GM18511 (cell line): ENCODE results near the gene SRGAP2B.
"Not testable (repeated sequence)": the region's sequence is repeated elsewhere in the genome, so short reads cannot be mapped to it uniquely, and the experiment has no call there.

Experiments
- ATAC-seq: cut with Tn5 transposase; IDR thresholded peaks from one replicate; pipeline ENCODE4 v1.9.1; 2021; ENCODE audit warnings: mild to moderate bottlenecking, moderate library complexity; ENCODE audit not compliant: unreplicated experiment

SRGAP2B gene

DNA sequence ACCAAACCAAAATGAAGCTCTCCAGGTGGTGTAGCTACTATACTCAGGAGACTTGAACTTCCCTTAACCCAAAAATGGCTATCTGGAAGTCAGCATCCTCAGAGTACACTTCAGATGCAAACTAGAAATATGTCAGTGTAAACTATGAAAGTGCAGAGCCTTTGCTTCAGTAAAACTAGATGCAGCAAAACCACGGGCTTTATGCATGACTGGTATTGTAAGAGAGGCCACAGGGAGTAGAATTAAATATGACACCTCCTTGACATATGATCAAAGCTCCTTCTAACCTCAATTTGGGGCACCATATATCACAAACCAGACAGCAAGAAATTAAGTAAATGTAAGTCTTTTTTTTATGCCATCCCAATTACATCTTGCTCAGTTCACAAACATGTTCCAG, 47.6 kb downstream of the SRGAP2B start:
- peak; percentile 87 for ATAC-seq

GRCh38 chr1:145045571-145046273, 49.4 kb downstream of the SRGAP2B start:
- not testable (repeated sequence) for ATAC-seq

DNA sequence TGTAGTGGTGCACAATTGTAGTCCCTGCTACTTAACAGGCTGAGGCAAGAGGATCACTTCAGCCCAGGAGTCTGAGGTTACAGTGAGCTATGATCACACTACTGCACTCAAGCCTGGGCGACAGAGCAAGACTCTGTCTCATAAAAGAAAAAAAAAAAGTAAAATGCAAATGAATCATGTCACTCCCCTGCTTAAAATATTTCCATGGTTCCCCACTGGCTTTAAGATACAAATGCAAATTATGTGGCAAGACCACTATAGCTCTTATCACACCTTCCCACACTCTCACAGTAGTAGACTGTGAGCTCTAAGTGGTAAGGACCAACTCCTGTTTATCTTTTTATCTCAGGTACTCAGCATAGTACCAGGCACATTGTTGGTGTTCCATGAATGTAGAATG, 53.6 kb downstream of the SRGAP2B start:
- ATAC-seq: peak; percentile 96

- not testable (repeated sequence) for ATAC-seq
Measured at GRCh38 chr1:145036019-145036418, 59.1 kb downstream of the SRGAP2B start.

DNA sequence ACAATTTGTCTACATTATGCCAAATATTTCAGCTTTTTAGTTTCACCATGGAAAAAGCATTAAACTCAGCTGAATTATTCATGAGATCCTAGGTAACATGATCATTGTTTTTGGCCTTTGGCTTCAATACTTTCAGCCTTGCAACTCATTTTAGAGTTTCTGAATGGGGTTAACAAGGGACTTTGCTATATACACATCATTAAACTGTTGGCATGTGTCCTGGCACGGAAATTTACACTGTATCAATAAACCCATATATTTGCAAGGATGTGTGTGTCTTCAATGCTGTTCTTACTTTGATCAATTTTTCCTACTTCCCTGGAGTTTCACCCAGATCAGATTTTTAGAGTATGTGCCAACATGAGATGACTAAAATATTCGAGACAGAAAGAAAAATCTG, 61.6 kb downstream of the SRGAP2B start:
- not testable (repeated sequence) for ATAC-seq

GRCh38 chr1:145027251-145027650, 67.9 kb downstream of the SRGAP2B start:
- ATAC-seq: not testable (repeated sequence)

DNA sequence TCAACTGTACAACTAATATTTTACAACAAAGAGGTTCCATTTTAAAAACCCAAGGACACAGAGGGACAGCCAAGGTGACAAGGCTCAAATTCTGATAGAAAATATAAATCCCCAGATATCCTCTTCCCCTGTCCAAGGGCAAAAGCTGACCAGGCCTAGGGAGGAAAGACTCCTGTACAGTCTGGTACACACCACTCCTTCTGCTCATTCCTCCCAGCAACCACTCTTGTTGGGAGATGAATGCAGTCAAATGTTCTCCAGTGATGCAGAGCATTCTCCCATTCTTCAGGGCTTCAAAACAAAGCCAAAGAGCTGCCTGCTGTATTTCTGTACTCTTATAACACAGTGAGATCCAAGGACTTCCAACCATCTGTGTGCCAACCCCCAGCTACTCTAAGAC, 69.8 kb downstream of the SRGAP2B start:
- ATAC-seq: not testable (repeated sequence)

DNA sequence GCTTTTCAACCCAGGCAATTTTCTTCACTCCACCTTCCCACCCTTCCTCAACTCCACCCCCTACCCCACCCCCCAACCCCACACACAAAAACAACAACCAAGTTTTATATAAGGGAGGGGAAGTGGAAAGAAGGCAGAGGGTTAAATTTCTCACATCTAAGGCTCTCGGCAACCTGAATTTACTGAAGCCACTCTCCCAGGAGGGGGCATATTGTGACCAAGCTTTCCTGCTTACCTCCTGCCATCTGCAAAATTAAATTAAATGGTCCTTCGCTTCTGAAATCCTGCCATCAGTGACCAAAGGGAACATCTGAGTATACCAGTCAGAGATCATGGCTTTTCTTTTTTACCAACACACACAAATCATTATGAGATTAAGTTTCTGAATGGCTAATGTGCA, 72.9 kb downstream of the SRGAP2B start:
- ATAC-seq: not testable (repeated sequence)

DNA sequence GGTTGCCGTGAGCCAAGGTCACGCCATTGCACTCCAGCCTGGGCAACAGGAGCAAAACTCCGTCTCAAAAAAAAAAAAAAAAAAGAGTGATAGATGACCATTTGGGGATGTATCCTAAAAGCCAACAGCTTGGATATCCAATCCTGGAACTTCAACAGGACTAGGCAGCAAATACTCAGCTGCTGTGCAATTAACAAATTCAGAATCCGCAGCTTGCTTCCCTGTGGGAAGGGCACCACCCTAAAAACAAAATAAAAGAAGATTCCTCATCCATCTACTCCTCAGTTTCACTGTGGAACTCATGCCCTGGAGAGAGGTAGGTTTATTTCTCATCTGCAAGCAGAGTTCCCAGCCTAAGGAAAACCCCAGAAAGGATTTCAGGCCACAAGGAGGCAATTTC, 73.4 kb downstream of the SRGAP2B start:
- not testable (repeated sequence) for ATAC-seq

- ATAC-seq: not testable (repeated sequence)
Measured at GRCh38 chr1:145019709-145020108, 75.4 kb downstream of the SRGAP2B start.

DNA sequence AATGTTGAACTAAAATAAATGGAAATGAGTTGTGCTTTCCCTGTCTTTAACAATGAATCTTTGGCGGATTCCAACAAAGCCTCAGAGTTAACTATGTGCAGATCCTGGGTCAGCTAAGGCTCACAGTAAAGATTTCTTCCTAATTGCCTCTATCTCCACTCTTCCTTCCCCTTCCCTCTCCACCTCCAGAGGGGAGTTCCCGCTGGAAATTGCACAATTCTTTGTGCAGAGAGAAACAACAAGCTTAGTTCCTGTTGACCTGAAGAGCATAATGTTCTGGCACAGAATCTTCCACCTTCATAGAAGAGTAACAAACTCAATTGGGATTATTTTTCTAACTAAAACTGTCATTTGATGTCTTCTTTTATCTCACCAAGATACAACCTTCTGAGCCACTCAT, 77.4 kb downstream of the SRGAP2B start:
- not testable (repeated sequence) for ATAC-seq

GRCh38 chr1:145016492-145016862, 78.7 kb downstream of the SRGAP2B start:
- ATAC-seq: not testable (repeated sequence)

DNA sequence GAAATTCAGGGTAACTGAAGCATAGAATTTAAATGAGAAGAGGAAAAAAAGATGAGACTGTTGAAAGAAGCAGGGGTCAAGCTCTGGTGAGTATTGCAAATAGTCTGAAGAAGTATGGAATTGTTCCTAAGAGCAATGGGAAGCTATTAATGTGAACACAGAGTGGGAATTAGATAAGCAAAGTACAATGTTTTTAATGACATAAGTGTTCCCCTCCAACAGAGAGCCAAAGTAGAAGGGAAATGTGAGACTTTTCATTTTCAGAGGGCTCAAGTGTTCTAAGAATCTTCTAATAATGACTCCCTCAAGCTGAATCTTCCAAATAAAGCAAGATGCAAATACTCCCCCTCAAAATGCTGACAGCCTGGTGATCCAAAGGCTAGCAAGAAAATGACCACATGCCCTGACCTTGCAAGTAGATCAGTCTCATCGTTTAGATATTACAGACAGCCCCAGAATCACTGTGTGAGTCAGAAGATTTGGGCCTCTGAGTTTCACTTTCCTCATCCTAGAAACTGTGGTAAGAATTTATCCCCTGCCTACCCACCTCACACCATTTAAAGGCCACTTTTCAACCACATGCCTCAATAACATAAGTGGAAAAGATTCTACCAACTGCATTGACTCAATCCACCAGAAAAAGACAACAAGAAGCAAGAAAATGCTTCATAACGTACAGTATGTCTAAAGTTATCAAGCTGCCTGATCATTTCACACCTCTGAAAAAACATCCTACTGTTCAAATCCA, 79.2 kb downstream of the SRGAP2B start:
- peak; percentile 70 for ATAC-seq

DNA sequence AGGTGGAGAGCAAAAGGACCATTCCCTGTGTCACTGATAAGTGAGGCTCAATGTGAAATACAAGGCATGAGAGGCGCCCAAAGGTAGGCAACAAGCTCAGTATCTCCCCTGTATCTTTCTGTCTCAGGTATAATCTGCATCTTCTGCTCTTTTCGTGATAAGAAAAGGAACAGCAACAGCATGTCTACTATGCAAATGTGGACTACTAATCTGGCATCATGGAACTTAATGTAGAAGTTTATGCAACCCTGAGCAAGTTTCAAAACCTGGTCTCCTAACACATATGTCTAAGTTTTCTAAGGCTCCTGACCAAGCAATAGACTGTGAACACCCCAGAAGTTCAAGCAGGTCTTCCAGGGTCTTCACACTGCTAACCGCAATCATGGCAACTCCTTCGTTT, 81.8 kb downstream of the SRGAP2B start:
- ATAC-seq: peak; percentile 45

- not testable (repeated sequence) for ATAC-seq
Measured at GRCh38 chr1:145011811-145012210, 83.3 kb downstream of the SRGAP2B start.

DNA sequence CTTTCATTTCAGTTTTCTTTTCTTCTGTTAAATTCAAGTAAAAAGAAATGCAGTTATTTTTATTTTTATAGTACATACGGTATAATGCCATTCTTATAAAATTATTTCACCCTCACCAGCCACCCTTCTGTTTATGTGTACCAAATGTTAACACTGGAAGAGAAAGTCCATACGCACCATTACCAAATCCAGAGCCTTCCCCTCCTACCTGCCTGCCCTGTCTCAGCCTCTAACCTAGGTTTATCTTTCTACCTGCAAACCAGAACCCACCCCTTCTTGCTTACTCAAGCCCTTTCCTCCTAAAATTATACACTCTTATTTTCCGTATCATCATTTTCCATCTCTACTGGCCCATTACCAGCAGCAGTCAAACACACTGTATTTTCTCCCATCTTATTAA, 84.5 kb downstream of the SRGAP2B start:
- not testable (repeated sequence) for ATAC-seq

- ATAC-seq: not testable (repeated sequence)
Measured at GRCh38 chr1:145009928-145010327, 85.2 kb downstream of the SRGAP2B start.

DNA sequence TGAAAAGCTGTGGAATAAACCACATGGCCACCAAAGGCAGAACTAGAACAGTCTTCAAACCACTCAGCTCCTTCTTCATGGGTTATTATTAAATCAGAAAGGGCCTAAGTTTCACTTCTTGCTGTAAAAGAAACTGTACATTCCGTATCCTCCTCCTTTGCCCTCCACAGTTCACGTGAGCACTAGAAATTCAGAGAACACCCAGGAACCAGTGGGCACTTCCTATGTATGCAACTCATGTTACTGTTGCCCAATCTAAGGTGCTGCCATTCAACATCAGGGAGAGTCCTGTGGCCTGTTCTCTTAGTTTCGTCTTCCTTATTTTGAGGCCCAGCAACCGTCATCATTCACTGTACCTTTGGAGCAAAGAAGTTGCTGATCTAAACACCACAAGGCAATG, 86.7 kb downstream of the SRGAP2B start:
- peak; percentile 68 for ATAC-seq

GRCh38 chr1:145005142-145005541, 90.0 kb downstream of the SRGAP2B start:
- not testable (repeated sequence) for ATAC-seq

GRCh38 chr1:145001381-145001780, 93.7 kb downstream of the SRGAP2B start:
- not testable (repeated sequence) for ATAC-seq

DNA sequence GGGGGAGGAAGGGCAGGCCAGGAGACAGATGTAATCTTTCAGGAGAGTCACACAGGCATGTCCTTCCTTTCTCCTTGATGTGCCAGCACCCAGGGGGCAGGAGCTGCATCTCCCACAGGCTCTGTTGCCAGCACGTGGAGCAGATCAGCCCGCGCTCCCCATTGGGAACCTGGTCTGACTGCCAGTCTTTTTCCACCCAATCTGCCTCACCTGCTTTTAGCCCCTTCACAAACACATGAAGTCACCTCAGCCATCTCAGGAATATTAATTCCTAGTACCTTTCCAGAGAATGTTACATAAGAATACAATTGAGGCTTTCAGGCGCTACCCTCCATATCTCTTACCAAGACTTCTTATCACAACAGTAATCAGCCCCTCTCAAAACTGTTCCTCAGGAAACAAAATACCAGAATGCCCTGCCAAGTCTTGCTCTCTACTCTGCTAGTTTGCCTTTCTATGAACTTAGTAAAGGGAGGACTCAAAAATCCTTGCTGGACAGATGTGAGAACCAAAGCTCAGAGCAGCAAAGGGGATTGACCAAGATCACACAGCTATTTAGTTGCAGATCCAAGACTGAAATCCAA, 94.3 kb downstream of the SRGAP2B start:
- ATAC-seq: not testable (repeated sequence)
